Measurements from ENCODE around the gene HOOK2.

Gene HOOK2

GRCh38 chr19:12782424-12783290 lies 7.3 kb upstream of the HOOK2 start:
- DNase-seq (ENCODE audit: low spot score in 2 of 2), result peak; percentile 38 to 88
- no peaks in the 10 kb centered on the region for H3K36me3 ChIP-seq (replicated peaks)
- peaks cover 17% of the 10 kb centered on the region for H3K4me1 ChIP-seq
- H3K27me3 ChIP-seq (ENCODE audit: low read depth), result no peaks in the 10 kb centered on the region
- in situ Hi-C loops (cut with MboI; ENCODE audit: low sequenced_read_pairs), result no loop called here
- peak overlapping the region; percentile 38 for H3K4me3 ChIP-seq
- H3K9me3 ChIP-seq, result no peaks in the 10 kb centered on the region

GRCh38 chr19:12782174-12782423 lies 6.7 kb upstream of the HOOK2 start:
- Histone ChIP-seq H3K27me3 (ENCODE audit: low read depth) (no peaks in the 10 kb centered on the region), H3K4me1 (peaks cover 21% of the 10 kb centered on the region), H3K4me3 (peak overlapping the region; percentile 38), H3K9me3 (no peaks in the 10 kb centered on the region), H3K36me3 (replicated peaks) (no peaks in the 10 kb centered on the region)
- DNase-seq (ENCODE audit: low spot score in 2 of 2), result no peak
- in situ Hi-C loops (cut with MboI; ENCODE audit: low sequenced_read_pairs), result no loop called here

- peak in 1 of 2 experiments; percentile 32 for DNase-seq (ENCODE audit: low spot score in 2 of 2)
- peaks cover 21% of the 10 kb centered on the region for H3K4me1 ChIP-seq
- H3K4me3 ChIP-seq, result no peak overlapping the region
- H3K27me3 ChIP-seq (ENCODE audit: low read depth), result no peaks in the 10 kb centered on the region
- 0 out of 2 replicates have a peak, but pooled peaks cover under 1% of the 10 kb centered on the region for H3K36me3 ChIP-seq (replicated peaks)
- in situ Hi-C loops (cut with MboI; ENCODE audit: low sequenced_read_pairs), result no loop called here
- no peaks in the 10 kb centered on the region for H3K9me3 ChIP-seq
Observed at GRCh38 chr19:12779162-12779993, 4.0 kb upstream of the HOOK2 start.

- 0 out of 2 replicates have a peak, but pooled peaks cover 3% of the 10 kb centered on the region for H3K36me3 ChIP-seq (replicated peaks)
- H3K4me1 ChIP-seq, result peaks cover 21% of the 10 kb centered on the region
- peak overlapping the region; percentile 39; the same call in 1 of the 2 replicates for H3K4me3 ChIP-seq
- in situ Hi-C loops (cut with MboI; ENCODE audit: low sequenced_read_pairs), result no loop called here
- H3K9me3 ChIP-seq, result no peaks in the 10 kb centered on the region
- no peak for DNase-seq (ENCODE audit: low spot score in 2 of 2)
- no peaks in the 10 kb centered on the region for H3K27me3 ChIP-seq (ENCODE audit: low read depth)
Observed at GRCh38 chr19:12778905-12779161, 3.5 kb upstream of the HOOK2 start.

- no peaks in the 10 kb centered on the region for H3K9me3 ChIP-seq
- H3K4me3 ChIP-seq, result peak overlapping the region; percentile 39
- peak in 1 of 2 experiments; percentile 79 for DNase-seq (ENCODE audit: low spot score in 2 of 2)
- in situ Hi-C loops (cut with MboI; ENCODE audit: low sequenced_read_pairs), result no loop called here
- no peaks in the 10 kb centered on the region for H3K27me3 ChIP-seq (ENCODE audit: low read depth)
- H3K36me3 ChIP-seq (replicated peaks), result 0 out of 2 replicates have a peak, but pooled peaks cover 3% of the 10 kb centered on the region
- peaks cover 18% of the 10 kb centered on the region for H3K4me1 ChIP-seq
Observed at GRCh38 chr19:12778017-12778904, 2.9 kb upstream of the HOOK2 start.

GRCh38 chr19:12777217-12778016 lies 2.1 kb upstream of the HOOK2 start:
- H3K27me3 ChIP-seq (ENCODE audit: low read depth), result no peaks in the 10 kb centered on the region
- peaks cover 13% of the 10 kb centered on the region for H3K4me1 ChIP-seq
- H3K36me3 ChIP-seq (replicated peaks), result 0 out of 2 replicates have a peak, but pooled peaks cover 3% of the 10 kb centered on the region
- peak overlapping the region; percentile 39 for H3K4me3 ChIP-seq
- H3K9me3 ChIP-seq, result no peaks in the 10 kb centered on the region
- in situ Hi-C loops (cut with MboI; ENCODE audit: low sequenced_read_pairs), result no loop called here
- DNase-seq (ENCODE audit: low spot score in 2 of 2), result peak; percentile 69 to 91

GRCh38 chr19:12773571-12773970 lies 1.8 kb downstream of the HOOK2 start:
- DNase-seq (ENCODE audit: low spot score in 2 of 2), result no peak
- in situ Hi-C loops (cut with MboI; ENCODE audit: low sequenced_read_pairs), result no loop called here
- Histone ChIP-seq H3K36me3 (replicated peaks) (peaks cover 3% of the 10 kb centered on the region; the same call in 1 of the 2 replicates), H3K4me1 (peaks cover 8% of the 10 kb centered on the region), H3K4me3 (no peak overlapping the region), H3K27me3 (ENCODE audit: low read depth) (no peaks in the 10 kb centered on the region), H3K9me3 (no peaks in the 10 kb centered on the region)

- Histone ChIP-seq H3K9me3 (no peaks in the 10 kb centered on the region), H3K36me3 (replicated peaks) (peaks cover 3% of the 10 kb centered on the region; the same call in 1 of the 2 replicates), H3K4me1 (peaks cover 2% of the 10 kb centered on the region), H3K4me3 (no peak overlapping the region), H3K27me3 (ENCODE audit: low read depth) (no peaks in the 10 kb centered on the region)
- no peak for DNase-seq (ENCODE audit: low spot score in 2 of 2)
- in situ Hi-C loops (cut with MboI; ENCODE audit: low sequenced_read_pairs), result no loop called here
Observed at GRCh38 chr19:12772323-12772722, 3.0 kb downstream of the HOOK2 start.

- peaks cover 6% of the 10 kb centered on the region; the same call in 1 of the 2 replicates for H3K36me3 ChIP-seq (replicated peaks)
- no peaks in the 10 kb centered on the region; the same call in 1 of the 2 replicates for H3K4me1 ChIP-seq
- in situ Hi-C loops (cut with MboI; ENCODE audit: low sequenced_read_pairs), result no loop called here
- H3K4me3 ChIP-seq, result no peak overlapping the region
- H3K27me3 ChIP-seq (ENCODE audit: low read depth), result no peaks in the 10 kb centered on the region
- no peaks in the 10 kb centered on the region for H3K9me3 ChIP-seq
- no peak for DNase-seq (ENCODE audit: low spot score in 2 of 2)
Observed at GRCh38 chr19:12770922-12771321, 4.4 kb downstream of the HOOK2 start.

GRCh38 chr19:12769689-12770088 lies 5.7 kb downstream of the HOOK2 start:
- DNase-seq (ENCODE audit: low spot score in 2 of 2), result no peak
- in situ Hi-C loops (cut with MboI; ENCODE audit: low sequenced_read_pairs), result no loop called here
- H3K27me3 ChIP-seq (ENCODE audit: low read depth), result no peaks in the 10 kb centered on the region
- H3K4me1 ChIP-seq, result no peaks in the 10 kb centered on the region
- no peak overlapping the region for H3K4me3 ChIP-seq
- peaks cover 6% of the 10 kb centered on the region; the same call in 1 of the 2 replicates for H3K36me3 ChIP-seq (replicated peaks)
- H3K9me3 ChIP-seq, result no peaks in the 10 kb centered on the region

- H3K27me3 ChIP-seq (ENCODE audit: low read depth), result no peaks in the 10 kb centered on the region
- no peak overlapping the region for H3K4me3 ChIP-seq
- in situ Hi-C loops (cut with MboI; ENCODE audit: low sequenced_read_pairs), result no loop called here
- H3K9me3 ChIP-seq, result no peaks in the 10 kb centered on the region
- peaks cover 10% of the 10 kb centered on the region for H3K36me3 ChIP-seq (replicated peaks)
- DNase-seq (ENCODE audit: low spot score in 2 of 2), result no peak
- no peaks in the 10 kb centered on the region for H3K4me1 ChIP-seq
Observed at GRCh38 chr19:12767666-12768065, 7.7 kb downstream of the HOOK2 start.

- H3K9me3 ChIP-seq, result no peaks in the 10 kb centered on the region
- no peaks in the 10 kb centered on the region for H3K4me1 ChIP-seq
- in situ Hi-C loops (cut with MboI; ENCODE audit: low sequenced_read_pairs), result no loop called here
- no peak overlapping the region for H3K4me3 ChIP-seq
- no peaks in the 10 kb centered on the region for H3K27me3 ChIP-seq (ENCODE audit: low read depth)
- peaks cover 11% of the 10 kb centered on the region for H3K36me3 ChIP-seq (replicated peaks)
- no peak for DNase-seq (ENCODE audit: low spot score in 2 of 2)
Observed at GRCh38 chr19:12767150-12767549, 8.2 kb downstream of the HOOK2 start.

GRCh38 chr19:12766051-12766521 lies 9.3 kb downstream of the HOOK2 start:
- in situ Hi-C loops (cut with MboI; ENCODE audit: low sequenced_read_pairs), result no loop called here
- no peak for DNase-seq (ENCODE audit: low spot score in 2 of 2)

More at GRCh38 chr19:12766051-12766521, 9.3 kb downstream of the HOOK2 start:
- Histone ChIP-seq H3K27me3 (ENCODE audit: low read depth) (no peaks in the 10 kb centered on the region), H3K4me1 (no peaks in the 10 kb centered on the region), H3K4me3 (no peak overlapping the region), H3K36me3 (replicated peaks) (peaks cover 11% of the 10 kb centered on the region), H3K9me3 (no peaks in the 10 kb centered on the region)

Data from HAP-1 (cell line).